Measurements from ENCODE around the gene TAAR8.
"Not testable (repeated sequence)": the region's sequence is repeated elsewhere in the genome, so short reads cannot be mapped to it uniquely, and the experiment has no call there.

Gene TAAR8, protein sequence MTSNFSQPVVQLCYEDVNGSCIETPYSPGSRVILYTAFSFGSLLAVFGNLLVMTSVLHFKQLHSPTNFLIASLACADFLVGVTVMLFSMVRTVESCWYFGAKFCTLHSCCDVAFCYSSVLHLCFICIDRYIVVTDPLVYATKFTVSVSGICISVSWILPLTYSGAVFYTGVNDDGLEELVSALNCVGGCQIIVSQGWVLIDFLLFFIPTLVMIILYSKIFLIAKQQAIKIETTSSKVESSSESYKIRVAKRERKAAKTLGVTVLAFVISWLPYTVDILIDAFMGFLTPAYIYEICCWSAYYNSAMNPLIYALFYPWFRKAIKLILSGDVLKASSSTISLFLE

DNA sequence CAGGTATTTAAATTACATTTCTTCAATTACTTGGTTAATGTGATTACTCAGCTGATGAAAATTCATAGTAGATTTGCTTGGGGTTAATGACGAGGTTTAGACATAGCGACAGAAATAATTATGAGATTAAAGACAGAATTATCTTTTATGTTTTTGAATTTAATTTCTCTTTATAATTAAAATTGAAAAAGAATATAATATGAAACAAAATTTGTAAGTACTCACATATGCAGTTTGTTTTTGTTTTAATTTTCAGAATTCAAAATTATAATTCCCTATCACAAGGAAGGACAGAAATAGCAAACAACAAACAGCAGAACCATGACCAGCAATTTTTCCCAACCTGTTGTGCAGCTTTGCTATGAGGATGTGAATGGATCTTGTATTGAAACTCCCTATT is at the start of gene TAAR8:
Gene TAAR8 (plus strand): TSS at position 301 of the 400 bp plus-strand sequence. CDS start 21 bp downstream, at position 322.
- DNase-seq (ENCODE audit: low spot score) = no peak

DNA sequence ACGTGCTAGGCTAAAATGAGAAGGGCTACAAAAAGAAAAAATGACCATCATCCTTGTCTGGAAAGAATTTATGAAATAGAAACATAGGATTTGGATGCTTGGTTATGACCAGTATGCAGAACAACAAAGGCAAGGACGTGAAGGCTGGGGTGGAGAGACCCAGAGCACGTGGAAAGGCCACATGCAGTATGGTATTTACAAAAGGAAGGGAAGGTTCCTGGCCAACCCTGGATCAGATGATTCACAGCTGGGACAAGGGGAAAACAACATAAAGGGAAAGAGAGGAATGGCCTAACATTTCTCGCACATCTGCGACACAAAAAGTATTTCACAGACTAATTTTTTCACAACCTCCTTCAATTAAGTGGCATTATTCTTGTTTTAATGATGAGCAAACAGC is 47.7 kb upstream of the TAAR8 start:
- no peak for DNase-seq (ENCODE audit: low spot score)

DNA sequence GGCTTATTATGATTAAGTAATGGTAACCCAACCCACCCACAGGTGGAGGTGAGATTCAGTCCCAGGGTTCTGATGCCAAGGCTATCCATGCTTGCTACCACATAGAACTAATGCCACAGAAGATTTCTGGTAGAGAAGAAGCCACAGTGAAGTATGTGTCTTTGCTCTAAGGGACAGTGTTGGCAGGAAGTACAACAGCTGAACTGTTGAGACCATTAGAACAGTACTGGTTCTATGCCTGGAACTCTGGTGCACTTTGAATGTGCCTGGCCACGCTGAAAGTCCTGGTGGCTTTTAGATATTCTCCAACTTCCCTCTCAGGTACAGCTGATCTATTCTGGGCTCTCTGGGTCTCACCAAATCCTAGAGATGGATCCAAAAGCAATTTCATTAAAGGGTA is 47.3 kb upstream of the TAAR8 start:
- DNase-seq (ENCODE audit: low spot score) = no peak

DNA sequence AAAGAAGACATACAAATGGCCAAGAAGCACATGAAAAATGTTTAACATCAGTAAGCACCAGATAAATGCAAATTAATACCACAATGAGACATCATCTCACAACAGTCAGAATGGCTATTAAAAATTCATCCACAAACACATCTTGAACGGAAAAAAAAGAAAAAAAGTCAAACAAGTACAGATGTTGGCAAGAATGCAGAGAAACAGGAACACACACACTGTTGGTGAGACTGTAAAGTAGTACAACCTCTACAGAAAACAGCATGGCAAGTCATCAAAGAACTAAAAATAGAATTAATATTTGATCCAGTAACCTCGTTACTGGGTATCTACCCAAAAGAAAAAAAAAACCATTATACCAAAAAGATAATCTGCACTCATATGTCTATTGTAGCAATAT is 46.0 kb upstream of the TAAR8 start:
- DNase-seq (ENCODE audit: low spot score) = no peak

DNA sequence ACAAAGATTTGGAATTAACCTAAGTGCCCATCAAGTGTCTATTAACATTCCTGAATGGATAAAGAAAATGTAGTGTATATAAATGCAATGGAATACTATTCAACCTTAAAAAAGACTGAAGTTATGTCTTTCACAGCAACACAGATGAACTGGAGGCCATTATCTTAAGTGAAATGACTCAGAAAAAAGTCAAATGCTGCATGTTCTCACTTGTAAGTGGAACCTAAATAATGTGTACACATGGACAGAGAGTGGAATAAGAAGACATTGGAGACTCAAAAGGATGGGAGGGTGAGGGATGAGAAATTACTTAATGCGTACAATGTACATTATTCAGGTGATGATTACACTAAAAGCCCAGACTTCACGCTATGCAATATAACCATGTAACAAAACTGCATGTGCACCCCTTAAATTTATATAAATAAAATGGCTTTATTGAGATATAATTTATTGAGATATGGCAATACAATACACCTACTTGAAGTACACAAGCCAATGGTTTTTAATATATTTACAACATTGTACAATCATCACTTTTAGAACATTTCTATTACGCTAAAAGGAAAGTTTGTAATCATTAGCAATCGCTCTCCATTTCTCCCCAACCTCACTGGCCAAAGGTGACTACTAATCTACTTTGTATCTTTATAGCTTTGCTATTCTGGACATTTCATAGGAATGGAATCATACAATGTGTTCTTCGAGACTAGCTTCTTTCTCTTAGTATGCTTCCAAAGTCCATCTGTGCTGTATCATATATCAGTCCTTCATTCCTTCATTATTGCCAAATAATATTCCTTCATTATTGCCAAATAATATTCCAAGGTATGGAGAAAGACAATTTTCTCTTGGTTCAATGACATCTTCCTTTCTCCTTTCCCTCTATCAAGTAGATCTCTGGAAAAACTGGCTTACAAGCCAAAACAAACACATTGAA is 45.3 kb upstream of the TAAR8 start:
- no peak for DNase-seq (ENCODE audit: low spot score)

DNA sequence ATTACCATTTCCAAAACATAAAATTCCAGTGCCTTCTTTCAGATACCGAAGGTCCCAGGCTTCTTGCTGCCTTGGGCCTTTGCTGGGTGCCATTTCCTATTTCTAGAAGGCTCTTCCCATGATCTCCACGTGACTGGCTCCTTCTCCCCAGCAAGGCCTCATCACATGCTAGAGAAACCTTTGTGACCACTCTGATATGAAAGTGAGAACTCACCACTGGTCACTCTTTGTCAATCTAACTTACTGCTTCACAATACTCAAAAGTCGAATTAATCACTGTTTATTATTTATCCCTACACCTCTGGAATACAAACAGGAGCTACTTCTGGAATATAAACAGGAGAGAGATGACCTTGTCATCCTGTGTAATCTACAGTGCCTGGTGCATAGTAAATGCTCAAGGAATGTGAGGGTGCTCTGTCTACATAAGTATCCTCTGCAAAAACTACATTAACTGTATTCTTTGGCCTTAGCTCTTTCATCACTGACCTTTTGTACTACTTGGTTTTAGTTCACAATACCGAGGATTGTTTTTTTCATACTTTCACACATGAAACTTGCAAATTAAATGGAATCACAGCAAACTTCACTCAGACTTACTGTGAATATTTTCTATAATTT is 41.2 kb upstream of the TAAR8 start:
- peak; percentile 21 for DNase-seq (ENCODE audit: low spot score)

DNA sequence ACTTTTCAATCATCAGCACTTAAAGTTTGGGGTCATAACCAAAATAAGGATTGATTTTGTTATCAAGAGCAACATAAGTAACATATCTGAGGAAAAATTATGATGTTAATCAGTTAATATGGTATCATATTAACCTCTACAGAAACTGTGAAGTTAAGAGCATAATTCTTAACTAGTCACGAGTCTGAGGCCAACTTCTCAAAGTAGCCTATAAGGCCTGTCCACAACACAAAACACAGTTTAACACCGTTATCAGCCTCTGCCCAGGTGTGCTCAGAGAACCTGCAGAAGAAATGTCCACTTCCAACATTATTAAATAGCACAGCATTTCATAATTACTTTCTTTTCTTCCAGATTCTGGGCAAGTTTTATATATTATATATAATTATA is 40.6 kb upstream of the TAAR8 start:
- DNase-seq (ENCODE audit: low spot score) = no peak

DNA sequence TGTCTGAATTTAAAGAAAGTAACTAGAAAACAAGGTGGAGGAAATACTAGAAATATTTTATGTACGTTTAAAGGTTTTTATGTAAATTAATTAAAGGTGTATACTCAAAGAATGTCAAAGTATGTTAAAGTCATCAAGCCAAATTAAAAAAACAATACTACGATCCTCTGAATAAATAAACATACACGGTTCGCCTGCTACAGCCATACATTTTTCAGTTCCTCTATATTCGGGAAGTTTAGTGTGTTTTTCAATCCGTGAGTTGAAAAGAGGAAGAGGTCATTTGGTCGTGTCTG is 40.2 kb upstream of the TAAR8 start:
- DNase-seq (ENCODE audit: low spot score) = no peak

DNA sequence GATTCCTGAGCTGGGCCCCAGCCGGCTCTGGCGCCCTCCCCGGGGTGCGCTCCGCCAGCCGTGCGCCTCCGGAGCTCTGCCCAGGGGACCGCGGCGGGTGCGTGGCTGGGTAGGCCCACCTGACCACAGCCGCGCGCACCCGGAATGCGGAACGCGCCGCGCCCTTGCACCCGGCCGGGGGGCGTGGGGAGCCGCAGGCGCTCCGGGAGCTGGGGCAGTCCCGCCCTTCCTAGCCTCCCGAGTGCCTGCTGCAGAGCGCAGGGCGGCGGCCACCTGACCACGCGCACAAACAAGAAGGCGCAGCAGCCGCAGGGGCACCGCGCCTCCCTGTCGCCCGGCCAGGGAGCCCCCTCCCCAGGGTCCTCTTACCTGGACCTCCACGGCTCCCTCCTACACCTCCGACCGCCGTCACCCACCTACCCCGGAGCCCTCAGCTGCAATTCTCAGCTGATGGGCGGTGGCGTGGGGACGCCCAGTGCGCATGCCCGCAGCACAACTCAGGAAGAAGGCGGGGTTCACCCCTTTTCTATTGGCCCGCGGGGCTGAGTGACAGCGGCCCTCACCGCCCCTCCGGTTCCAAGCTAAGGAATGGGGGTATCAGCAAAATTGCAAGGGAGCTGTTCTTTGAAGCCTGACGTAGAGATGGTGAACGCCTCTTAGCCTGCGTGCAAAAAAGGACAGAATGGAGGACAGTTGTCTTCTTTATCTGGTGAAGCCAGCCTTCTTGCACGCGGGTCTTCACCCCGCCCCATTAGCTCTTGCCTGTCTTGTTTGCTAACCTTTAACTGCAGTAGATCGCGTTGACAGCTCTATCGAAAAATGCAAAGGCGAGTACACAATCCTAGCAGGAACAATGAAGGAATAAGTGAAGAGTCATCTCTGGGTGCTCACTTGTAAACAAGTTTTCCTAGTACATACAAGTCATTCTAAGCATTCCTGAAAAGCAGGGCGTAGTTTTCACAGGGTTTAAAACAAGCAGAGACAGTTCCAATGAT is 39.5 kb upstream of the TAAR8 start, which contains the start of gene STX7:
Gene STX7 (minus strand): TSS at position 479 of the 995 bp plus-strand sequence. CDS start 9,586 bp downstream, outside the sequence.
- peak; percentile 87 for DNase-seq (ENCODE audit: low spot score)

DNA sequence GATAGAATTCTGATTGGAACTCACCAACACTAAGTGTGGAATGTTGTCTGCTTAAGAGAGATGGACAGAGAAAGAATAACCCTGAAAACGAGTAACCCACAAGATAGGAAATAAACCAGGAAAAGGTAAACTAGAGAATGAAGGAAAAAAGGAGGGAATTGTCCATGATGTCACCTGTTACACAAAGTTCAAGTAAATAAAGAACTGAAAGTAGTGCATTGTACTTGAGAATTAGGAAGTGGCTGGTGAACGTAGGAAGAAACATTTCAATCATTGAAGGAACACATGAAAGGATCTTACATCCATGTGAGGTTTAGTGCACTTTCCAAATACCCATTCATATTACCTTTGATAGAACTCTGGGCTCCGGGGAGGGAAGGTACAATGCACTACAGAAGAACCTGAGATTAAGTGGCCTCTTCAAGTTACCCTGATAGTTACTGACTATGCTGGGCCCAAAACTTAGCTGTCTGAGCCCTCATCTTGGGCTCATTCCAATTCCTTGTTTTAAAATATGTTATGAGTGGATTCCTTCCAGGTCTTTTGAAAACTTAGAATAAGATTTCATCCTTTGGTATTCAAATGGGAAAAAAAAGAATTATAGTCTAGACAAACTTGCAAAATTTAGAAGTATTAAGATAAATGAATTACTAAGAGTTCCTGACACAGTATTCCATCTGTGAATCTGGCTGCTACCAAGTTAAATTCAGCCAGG is 38.5 kb upstream of the TAAR8 start:
- no peak for DNase-seq (ENCODE audit: low spot score)

DNA sequence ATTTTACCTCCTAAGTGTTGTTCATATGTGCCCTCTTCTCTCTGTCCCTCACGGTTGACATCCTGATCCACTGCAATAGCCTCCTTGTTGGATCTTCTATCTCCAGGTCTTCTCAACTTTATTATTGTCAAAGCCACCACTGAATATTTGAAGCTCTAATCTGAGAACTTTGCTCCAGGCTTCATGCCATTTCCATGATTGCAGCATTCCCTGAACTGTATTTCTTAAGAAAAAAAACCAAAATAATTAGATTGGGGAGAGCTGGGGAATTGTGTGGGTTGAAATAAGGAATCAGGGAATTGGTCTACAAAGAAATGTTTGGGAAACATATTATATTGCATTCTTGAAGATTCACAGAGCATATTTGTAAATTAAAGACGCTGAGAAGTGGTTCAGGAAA is 37.1 kb upstream of the TAAR8 start:
- DNase-seq (ENCODE audit: low spot score) = no peak

DNA sequence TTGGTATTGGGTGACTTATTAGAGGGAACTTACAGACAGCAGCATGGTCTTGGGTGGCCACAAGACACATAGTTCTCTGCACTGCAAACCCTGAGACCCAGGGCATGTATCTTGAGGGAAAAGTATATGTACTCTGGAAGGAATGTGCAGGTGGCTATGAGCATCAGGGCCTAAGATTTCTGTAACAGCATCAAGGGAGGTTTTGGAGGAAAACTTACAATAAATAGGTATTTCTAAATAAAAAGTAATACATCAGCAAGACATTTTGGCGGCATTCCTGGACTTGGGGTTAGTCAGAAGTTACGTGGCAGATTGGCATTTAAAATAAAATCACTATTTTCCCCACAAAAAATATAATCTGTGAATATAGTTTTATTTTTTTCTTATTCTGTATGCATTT is 31.5 kb upstream of the TAAR8 start:
- no peak for DNase-seq (ENCODE audit: low spot score)

DNA sequence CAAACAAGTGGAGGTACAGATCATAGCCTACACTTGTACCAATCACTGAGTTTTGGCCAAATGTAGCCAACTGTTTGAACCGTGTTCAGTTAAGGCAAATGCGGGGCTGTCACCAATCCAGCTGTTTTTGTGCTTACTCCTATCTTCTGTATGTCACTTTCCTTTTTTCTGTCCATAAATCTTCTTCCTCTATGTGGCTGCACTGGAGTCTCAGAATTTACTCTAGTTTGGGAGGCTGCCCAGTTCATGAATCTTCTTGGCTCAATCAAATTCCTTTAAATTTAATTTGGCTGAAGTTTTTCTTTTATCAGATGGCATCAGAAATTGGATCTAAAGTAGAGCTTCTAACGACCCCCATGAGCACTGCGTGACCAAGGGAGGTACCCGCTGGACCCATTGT is 27.8 kb upstream of the TAAR8 start:
- no peak for DNase-seq (ENCODE audit: low spot score)

DNA sequence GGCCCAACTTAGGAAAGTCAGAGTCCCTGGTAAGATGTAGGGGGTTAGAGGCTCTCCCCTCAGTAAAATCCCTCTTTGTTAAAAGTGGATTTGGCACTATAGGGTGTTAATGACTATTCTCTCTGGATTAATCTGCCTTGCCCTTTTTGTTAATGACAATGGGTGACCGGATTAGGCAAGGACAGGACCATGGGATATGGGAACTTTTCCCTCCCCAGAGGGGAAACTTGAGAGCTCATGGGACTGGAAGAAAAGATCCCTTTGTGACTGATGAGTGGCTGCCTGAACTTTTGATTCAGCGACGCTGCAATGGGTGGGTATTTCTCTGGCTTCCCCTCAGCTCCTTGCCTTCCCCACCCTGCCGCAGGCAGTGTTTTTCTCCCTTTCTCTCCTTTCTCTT is 26.6 kb upstream of the TAAR8 start:
- DNase-seq (ENCODE audit: low spot score) = no peak

DNA sequence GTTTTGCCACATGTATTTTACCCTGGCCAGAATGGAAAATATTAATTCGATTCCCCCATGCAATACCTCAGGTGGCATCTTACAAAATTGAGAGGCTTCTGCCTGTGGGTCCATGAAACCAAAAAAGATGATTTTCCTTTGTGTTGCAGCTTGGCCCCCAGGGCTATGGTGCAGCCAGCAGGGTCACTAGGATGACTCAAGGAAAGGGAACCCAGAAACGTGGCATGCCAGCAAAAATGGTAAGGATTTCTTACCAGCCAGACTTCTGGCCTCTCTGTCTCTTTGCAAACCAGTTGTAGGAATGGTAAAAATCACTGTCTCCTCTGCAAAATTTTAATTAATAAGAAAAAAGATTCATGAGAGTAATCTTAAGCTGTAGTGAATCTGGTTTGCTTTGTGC is 26.0 kb upstream of the TAAR8 start:
- no peak for DNase-seq (ENCODE audit: low spot score)

DNA sequence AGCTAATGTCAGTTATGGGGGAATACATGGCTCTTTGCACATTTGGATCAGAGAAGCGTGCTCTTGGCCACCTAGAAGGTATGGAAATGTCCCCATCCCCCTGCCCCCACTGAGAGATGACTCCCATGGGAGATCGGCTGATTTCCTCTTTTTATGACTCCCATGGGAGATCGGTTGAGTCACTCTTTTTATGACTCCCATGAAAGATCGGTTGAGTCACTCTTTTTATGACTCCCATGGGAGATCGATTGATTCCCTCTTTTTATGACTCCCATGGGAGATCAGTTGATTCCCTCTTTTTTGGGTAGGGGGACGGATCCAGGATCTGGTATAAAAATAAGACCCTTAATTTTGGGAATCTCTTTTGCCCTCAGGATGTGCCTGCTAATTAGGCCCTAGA is 24.7 kb upstream of the TAAR8 start:
- peak; percentile 48 for DNase-seq (ENCODE audit: low spot score)

DNA sequence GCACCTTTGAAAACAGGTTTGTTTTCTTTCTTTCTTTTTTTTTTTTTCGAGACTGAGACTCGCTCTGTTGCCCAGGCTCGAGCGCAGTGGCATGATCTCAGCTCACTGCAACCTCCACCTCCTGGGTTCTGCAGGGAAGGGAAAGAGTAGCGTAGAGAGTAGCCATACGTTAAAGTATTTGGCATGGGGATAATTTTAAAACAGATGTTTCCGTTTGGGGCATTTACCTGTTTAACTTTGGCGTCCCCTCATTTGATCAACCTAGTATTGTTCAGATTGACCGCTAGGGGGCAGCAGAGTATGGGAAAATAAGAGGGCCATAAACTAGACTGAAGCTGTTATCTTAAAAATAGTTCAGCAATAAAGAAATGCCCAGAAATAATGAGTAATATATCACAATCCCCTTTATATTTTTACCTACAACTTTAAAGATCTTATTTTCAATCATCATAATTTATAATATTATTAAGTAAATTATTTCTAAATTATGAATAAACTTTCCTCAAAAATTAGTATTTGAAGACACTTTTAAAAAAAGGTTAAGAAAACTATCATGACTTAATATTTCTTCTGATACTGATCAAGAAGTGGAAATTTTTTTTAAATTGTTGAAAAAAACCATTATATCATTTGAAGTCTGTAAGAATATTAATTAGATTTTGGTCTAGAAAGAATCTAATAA is 22.0 kb upstream of the TAAR8 start:
- DNase-seq (ENCODE audit: low spot score) = peak; percentile 70

DNA sequence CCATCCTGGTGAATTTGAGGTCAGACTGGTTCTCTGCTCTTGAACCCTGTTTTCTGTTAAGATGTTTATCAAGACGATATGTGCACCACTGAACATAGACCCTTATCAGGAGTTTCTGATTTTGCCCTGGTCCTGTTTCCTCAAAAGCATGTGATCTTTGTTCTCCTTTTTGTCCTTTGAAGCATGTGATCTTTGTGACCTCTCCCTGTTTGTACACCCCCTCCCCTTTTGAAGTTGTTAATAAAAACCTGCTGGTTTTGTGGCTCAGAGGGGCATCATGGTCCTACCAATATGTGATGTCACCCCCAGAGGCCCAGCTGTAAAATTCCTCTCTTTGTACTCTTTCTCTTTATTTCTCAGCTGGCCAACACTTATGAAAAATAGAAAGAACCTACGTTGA is 17.9 kb upstream of the TAAR8 start:
- not testable (repeated sequence) for DNase-seq (ENCODE audit: low spot score)

DNA sequence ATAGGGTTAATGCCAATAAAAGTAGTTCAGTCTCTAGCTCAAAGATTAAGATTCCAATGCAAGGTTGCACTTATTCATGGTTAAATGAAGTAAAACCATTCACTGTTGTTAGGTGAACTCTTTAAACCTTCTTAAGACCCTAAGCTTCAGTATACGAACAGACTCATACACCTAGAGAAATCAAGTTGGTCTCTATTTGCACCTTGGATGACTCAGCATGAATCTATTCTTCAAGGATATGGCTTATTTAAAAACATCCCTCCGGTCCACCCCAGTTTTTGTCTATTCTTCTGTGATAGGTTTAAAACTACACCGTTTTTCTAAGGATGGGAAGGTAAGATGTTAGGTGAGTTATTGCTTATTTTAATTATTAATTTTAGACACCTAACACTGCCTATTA is 15.3 kb upstream of the TAAR8 start:
- DNase-seq (ENCODE audit: low spot score) = no peak

DNA sequence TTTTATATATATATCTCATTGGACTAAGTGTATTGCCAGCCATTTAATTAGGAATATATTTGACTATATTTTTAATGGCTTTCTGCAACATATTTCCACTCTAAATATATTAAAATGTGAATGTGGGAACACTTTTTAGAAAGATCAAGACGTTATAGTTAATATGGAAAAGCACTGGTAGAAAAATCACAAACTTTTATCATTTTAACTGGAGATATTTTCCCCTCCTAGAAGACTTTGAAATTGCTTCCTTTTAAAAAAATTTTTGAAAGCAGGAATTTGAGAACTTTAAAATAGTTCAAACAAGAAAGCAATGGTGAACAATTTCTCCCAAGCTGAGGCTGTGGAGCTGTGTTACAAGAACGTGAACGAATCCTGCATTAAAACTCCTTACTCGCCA is 14.5 kb upstream of the TAAR8 start, which contains the start of gene TAAR9:
Gene TAAR9 (plus strand): TSS at position 301 of the 400 bp plus-strand sequence. CDS start 13 bp downstream, at position 314.
- DNase-seq (ENCODE audit: low spot score) = no peak

Measured in RKO (cell line).